Measurements from ENCODE around the gene GALNT18. TPM values are rescaled to one million over a fixed set of nuclear protein-coding genes. Genes with fewer than 3 reads are reported as not detected.

Gene GALNT18
- total RNA-seq, 1 experiment from 2014 or later = 1.7 TPM

- no peak overlapping the region for H3T11ph ChIP-seq (ENCODE audit: low read length)
- H3K27ac Mint-ChIP-seq = no peak overlapping the region
- no peak overlapping the region for H2BK120ac ChIP-seq (ENCODE audit: low read depth, low read length, poor library complexity, severe bottlenecking)
- H3K79me2 ChIP-seq (ENCODE audit: insufficient read depth, low read length) = no peaks in the 10 kb centered on the region
- H2BK15ac ChIP-seq (ENCODE audit: low read depth, low read length) = no peak overlapping the region
- H4K8ac ChIP-seq (replicated peaks; ENCODE audit: insufficient read length, low read depth, low read length) = no peak overlapping the region
- no peak overlapping the region for H2AK5ac ChIP-seq (ENCODE audit: insufficient read length, low read length)
- no peaks in the 10 kb centered on the region for H3K9me3 ChIP-seq (ENCODE audit: control insufficient read depth, low read depth, low read length)
- no peak for DNase-seq
- no peaks in the 10 kb centered on the region for H3K23me2 ChIP-seq (ENCODE audit: insufficient read length, low read depth, low read length, poor library complexity, severe bottlenecking)
- no peak overlapping the region for H3K27ac ChIP-seq (ENCODE audit: insufficient read length, low read depth, low read length)
- no peak overlapping the region for H2BK5ac ChIP-seq (ENCODE audit: insufficient read length, low read length)
- H4K20me1 ChIP-seq (ENCODE audit: control insufficient read depth, insufficient read depth, insufficient read length) = no peaks in the 10 kb centered on the region
- TF ChIP-seq CTCF (conservative IDR thresholded peaks at IDR 0.05) = no peak
- no peak overlapping the region for H3K14ac ChIP-seq (ENCODE audit: insufficient read depth, low read length)
- no peak overlapping the region for H4K91ac ChIP-seq (ENCODE audit: insufficient read length, low read depth, low read length)
- H3K4me1 Mint-ChIP-seq = peaks cover 9 to 13% of the 10 kb centered on the region in 2 experiments
- H3K23ac ChIP-seq (ENCODE audit: insufficient read length, low read depth, low read length) = no peak overlapping the region
- no peak overlapping the region for H2BK12ac ChIP-seq (ENCODE audit: insufficient read length, low read depth, low read length)
- H3K9me3 Mint-ChIP-seq = no peaks in the 10 kb centered on the region
- no peak overlapping the region for H4K5ac ChIP-seq (ENCODE audit: insufficient read length, low read depth, low read length)
- no peaks in the 10 kb centered on the region; the same call in 1 of the 2 replicates for H3K27me3 Mint-ChIP-seq (ENCODE audit: low read depth)
- H3K4me1 ChIP-seq (ENCODE audit: insufficient read depth, low read length) = no peaks in the 10 kb centered on the region
- no peak overlapping the region for H3K4ac ChIP-seq (ENCODE audit: low read depth, low read length)
- H3K27me3 ChIP-seq (ENCODE audit: insufficient read depth, low read length) = no peaks in the 10 kb centered on the region; the same call in 1 of the 2 replicates
- H2BK20ac ChIP-seq (ENCODE audit: low read depth, low read length, poor library complexity, severe bottlenecking) = no peak overlapping the region
- H3K18ac ChIP-seq (ENCODE audit: insufficient read length, low read depth, low read length) = no peak overlapping the region
- no peak overlapping the region for H3K4me3 Mint-ChIP-seq
- no peak overlapping the region for H3K4me2 ChIP-seq (ENCODE audit: insufficient read depth, insufficient read length, low read length)
- H3K56ac ChIP-seq (ENCODE audit: insufficient read length, low read depth, low read length) = no peak overlapping the region
- H3K79me1 ChIP-seq (ENCODE audit: insufficient read depth, low read depth, low read length, poor library complexity, severe bottlenecking) = no peaks in the 10 kb centered on the region
- H3K36me3 Mint-ChIP-seq (ENCODE audit: insufficient read depth in 1 of 3, low read depth in 3 of 3) = no peaks in the 10 kb centered on the region
- no peak overlapping the region for H3K9ac ChIP-seq (ENCODE audit: extremely low read depth, insufficient read length, low read length)
- WGBS (ENCODE audit: extremely low coverage, insufficient read length, low lambda C conversion rate) = no CpG with 5 or more reads among the region's 5 CpGs
- H2AFZ ChIP-seq (ENCODE audit: low read length) = no peak overlapping the region
These were observed 47.2 kb downstream of the GALNT18 start for GRCh38 chr11:11574373-11575287.
